GM23338 (cell line): ENCODE results near the gene EPHB3. TPM values are rescaled to one million over a fixed set of nuclear protein-coding genes. Genes with fewer than 3 reads are reported as not detected.

ENCODE experiments used
- ATAC-seq: fragments of 200-7000 bp; cut with Tn5 transposase; 3 replicates; pipeline ENCODE4 v1.9.1; 2020
- DNase-seq: peaks from one replicate; pipeline ENCODE4 v3.0.0-alpha.2; 2015; ENCODE audit warnings: low spot score
- H2AFZ ChIP-seq: fragments of 200-600 bp; sonication (generic); 2 replicates; pipeline ENCODE4 v1.8.0; 2016; ENCODE audit warnings: antibody characterized with exemption, mild to moderate bottlenecking, moderate library complexity
- H3F3A ChIP-seq: fragments of 200-600 bp; sonication (generic); replicated peaks from 2 replicates; pipeline ENCODE4 v1.8.0; 2017; ENCODE audit warnings: antibody characterized with exemption, mixed run types, low read depth
- H3K27ac ChIP-seq: fragments of 200-600 bp; sonication (generic); 2 replicates; pipeline ENCODE4 v1.6.1; 2016; ENCODE audit warnings: low read depth
- H3K27me3 ChIP-seq: fragments of 200-600 bp; sonication (generic); 2 replicates; pipeline ENCODE4 v1.8.0; 2016; ENCODE audit warnings: mild to moderate bottlenecking, mixed run types, moderate library complexity; ENCODE audit not compliant: insufficient read depth
- H3K36me3 ChIP-seq: fragments of 200-600 bp; sonication (generic); 2 replicates; pipeline ENCODE4 v1.8.0; 2016; ENCODE audit warnings: mild to moderate bottlenecking; ENCODE audit not compliant: insufficient read depth
- H3K4me1 ChIP-seq: fragments of 200-600 bp; sonication (generic); 2 replicates; pipeline ENCODE4 v1.8.0; 2016; ENCODE audit warnings: mild to moderate bottlenecking, moderate library complexity; ENCODE audit not compliant: insufficient read depth
- H3K4me2 ChIP-seq: fragments of 200-600 bp; sonication (generic); 2 replicates; pipeline ENCODE4 v1.7.1; 2017; ENCODE audit warnings: mixed run types
- H3K4me3 ChIP-seq: fragments of 200-600 bp; sonication (generic); 2 replicates; pipeline ENCODE4 v1.6.1; 2016; ENCODE audit warnings: mixed run types
- H3K79me2 ChIP-seq: fragments of 200-600 bp; sonication (generic); replicated peaks from 2 replicates; pipeline ENCODE4 v1.8.0; 2017; ENCODE audit warnings: mild to moderate bottlenecking; ENCODE audit not compliant: insufficient read depth
- H3K9me2 ChIP-seq: fragments of 200-600 bp; sonication (generic); 2 replicates; pipeline ENCODE4 v1.8.0; 2017; ENCODE audit not compliant: insufficient read depth
- H4K20me1 ChIP-seq: fragments of 200-600 bp; sonication (generic); replicated peaks from 2 replicates; pipeline ENCODE4 v1.8.0; 2017; ENCODE audit warnings: mild to moderate bottlenecking; ENCODE audit not compliant: insufficient read depth
- H3K27ac Mint-ChIP-seq: 2 replicates; pipeline ENCODE4 v1.8.0; 2020; ENCODE audit warnings: inconsistent platforms, mild to moderate bottlenecking, moderate library complexity, mixed read lengths
- H3K27me3 Mint-ChIP-seq: 3 replicates; pipeline ENCODE4 v1.8.0; 2022; ENCODE audit warnings: low read depth, mild to moderate bottlenecking, moderate library complexity, mixed read lengths, inconsistent platforms; ENCODE audit not compliant: insufficient read depth, poor library complexity
- H3K36me3 Mint-ChIP-seq: 3 replicates; pipeline ENCODE4 v1.8.0; 2021; ENCODE audit warnings: low read depth, mild to moderate bottlenecking, inconsistent platforms, moderate library complexity, mixed read lengths
- H3K4me1 Mint-ChIP-seq: 3 replicates; pipeline ENCODE4 v1.8.0; 2020; ENCODE audit warnings: mild to moderate bottlenecking, inconsistent platforms, mixed read lengths
- H3K4me3 Mint-ChIP-seq: 3 replicates; pipeline ENCODE4 v1.8.0; 2021; ENCODE audit warnings: moderate library complexity, mild to moderate bottlenecking, inconsistent platforms, mixed read lengths
- H3K9me3 Mint-ChIP-seq: 3 replicates; pipeline ENCODE4 v1.8.0; 2020; ENCODE audit warnings: moderate library complexity, mild to moderate bottlenecking, inconsistent platforms, mixed read lengths
- CREB1 ChIP-seq: fragments of 250-450 bp; sonication (Bioruptor Pico); IDR thresholded peaks from 2 replicates; pipeline ENCODE4 v1.5.0; 2020; ENCODE audit warnings: low read depth, mild to moderate bottlenecking, moderate library complexity
- EZH2 ChIP-seq: fragments of 200-600 bp; sonication (generic); IDR thresholded peaks from one replicate; pipeline ENCODE4 v1.8.0; 2017; ENCODE audit warnings: antibody characterized with exemption, mild to moderate bottlenecking, low read depth; ENCODE audit not compliant: unreplicated experiment
- EZH2phosphoT487 ChIP-seq: fragments of 200-600 bp; sonication (generic); IDR thresholded peaks from one replicate; pipeline ENCODE4 v1.8.1; 2018; ENCODE audit warnings: antibody characterized with exemption; ENCODE audit not compliant: unreplicated experiment
- NANOG ChIP-seq: IDR thresholded peaks from 2 replicates; pipeline ENCODE4 v1.6.1; 2016; ENCODE audit warnings: antibody characterized with exemption, borderline replicate concordance
- POLR2AphosphoS5 ChIP-seq: IDR thresholded peaks from 2 replicates; pipeline ENCODE4 v1.6.1; 2016; ENCODE audit warnings: antibody characterized with exemption, low read depth
- ZNF331 ChIP-seq: fragments of 250-450 bp; sonication (Bioruptor Pico); IDR thresholded peaks from 2 replicates; pipeline ENCODE4 v1.5.0; 2020; ENCODE audit warnings: low read depth, mild to moderate bottlenecking, moderate library complexity
- polyA plus RNA-seq: library from polyadenylated mRNA; unstranded; fragments of >200 nt; fragmentation: Nextera tagmentation; extraction: Ambion mirVana; gene quantifications from 2 replicates; pipeline ENCODE4 v1.2.1, GENCODE V29; 2016
- total RNA-seq: library from RNA; depleted of rRNA; stranded (reverse); fragments of >200 nt; shearing (Covaris generic); gene quantifications from 2 replicates; pipeline ENCODE4 v1.2.3, GENCODE V29; 2014
- TF ChIP-seq, protein P1 (sequence below): fragments of 250-450 bp; sonication (Bioruptor Pico); IDR thresholded peaks from 2 replicates; pipeline ENCODE4 v1.5.0; 2020; ENCODE audit warnings: mild to moderate bottlenecking, moderate library complexity
- TF ChIP-seq, protein P2 (sequence below): IDR thresholded peaks from 2 replicates; pipeline ENCODE4 v1.6.1; 2016; ENCODE audit warnings: antibody characterized with exemption

The EPHB3 gene
- total and polyA plus RNA-seq, 2 experiments from 2014 or later = 0.57 to 2.0 TPM

DNA sequence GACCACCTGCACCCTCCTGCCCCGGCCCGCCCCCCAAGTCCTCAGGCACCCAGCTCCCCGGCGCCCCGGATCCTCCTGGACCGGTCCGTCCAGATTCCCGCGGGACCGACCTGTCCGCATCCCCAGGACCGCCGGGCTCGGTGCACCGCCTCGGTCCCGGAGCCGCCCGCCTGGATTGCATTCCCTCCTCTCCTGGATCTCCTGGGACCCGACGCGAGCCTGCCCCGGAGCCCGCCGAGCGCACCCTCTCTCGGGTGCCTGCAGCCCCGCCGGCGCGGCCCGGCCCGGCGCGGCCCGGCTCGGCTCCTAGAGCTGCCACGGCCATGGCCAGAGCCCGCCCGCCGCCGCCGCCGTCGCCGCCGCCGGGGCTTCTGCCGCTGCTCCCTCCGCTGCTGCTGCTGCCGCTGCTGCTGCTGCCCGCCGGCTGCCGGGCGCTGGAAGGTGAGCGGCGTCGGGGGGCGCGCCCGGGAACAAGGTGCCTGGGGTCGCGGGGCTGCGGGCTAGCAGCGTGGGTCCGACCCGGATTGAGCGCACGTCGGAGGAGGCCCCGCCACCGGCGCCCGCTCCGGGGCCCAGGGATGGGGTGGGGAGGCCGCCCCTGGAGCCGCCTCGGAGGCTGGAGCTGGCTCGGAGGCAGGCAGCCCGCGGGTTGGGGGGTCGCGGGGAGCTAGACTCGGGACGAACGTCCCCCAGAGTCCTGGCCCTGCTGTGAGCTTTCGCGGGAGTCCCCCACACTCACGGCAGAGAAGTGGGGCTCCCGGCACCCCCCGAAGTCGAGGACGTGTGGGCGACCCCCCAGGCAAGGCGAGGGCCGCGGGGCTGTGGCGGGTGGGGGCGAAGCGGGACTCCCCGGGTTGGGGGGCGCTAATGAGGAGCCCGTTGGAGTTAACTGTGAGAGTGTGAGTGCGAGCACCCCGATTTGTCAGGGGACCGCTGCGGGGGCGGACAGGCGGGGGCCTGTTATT lies 610 bp downstream of the EPHB3 start:
- peaks cover 19% of the 10 kb centered on the region for H4K20me1 ChIP-seq
- no peak for TF ChIP-seq ZNF331 (CRISPR knock-in tag)
- TF ChIP-seq EZH2phosphoT487 = peak; percentile 83
- TF ChIP-seq POLR2AphosphoS5 = no peak
- TF ChIP-seq, protein P1, sequence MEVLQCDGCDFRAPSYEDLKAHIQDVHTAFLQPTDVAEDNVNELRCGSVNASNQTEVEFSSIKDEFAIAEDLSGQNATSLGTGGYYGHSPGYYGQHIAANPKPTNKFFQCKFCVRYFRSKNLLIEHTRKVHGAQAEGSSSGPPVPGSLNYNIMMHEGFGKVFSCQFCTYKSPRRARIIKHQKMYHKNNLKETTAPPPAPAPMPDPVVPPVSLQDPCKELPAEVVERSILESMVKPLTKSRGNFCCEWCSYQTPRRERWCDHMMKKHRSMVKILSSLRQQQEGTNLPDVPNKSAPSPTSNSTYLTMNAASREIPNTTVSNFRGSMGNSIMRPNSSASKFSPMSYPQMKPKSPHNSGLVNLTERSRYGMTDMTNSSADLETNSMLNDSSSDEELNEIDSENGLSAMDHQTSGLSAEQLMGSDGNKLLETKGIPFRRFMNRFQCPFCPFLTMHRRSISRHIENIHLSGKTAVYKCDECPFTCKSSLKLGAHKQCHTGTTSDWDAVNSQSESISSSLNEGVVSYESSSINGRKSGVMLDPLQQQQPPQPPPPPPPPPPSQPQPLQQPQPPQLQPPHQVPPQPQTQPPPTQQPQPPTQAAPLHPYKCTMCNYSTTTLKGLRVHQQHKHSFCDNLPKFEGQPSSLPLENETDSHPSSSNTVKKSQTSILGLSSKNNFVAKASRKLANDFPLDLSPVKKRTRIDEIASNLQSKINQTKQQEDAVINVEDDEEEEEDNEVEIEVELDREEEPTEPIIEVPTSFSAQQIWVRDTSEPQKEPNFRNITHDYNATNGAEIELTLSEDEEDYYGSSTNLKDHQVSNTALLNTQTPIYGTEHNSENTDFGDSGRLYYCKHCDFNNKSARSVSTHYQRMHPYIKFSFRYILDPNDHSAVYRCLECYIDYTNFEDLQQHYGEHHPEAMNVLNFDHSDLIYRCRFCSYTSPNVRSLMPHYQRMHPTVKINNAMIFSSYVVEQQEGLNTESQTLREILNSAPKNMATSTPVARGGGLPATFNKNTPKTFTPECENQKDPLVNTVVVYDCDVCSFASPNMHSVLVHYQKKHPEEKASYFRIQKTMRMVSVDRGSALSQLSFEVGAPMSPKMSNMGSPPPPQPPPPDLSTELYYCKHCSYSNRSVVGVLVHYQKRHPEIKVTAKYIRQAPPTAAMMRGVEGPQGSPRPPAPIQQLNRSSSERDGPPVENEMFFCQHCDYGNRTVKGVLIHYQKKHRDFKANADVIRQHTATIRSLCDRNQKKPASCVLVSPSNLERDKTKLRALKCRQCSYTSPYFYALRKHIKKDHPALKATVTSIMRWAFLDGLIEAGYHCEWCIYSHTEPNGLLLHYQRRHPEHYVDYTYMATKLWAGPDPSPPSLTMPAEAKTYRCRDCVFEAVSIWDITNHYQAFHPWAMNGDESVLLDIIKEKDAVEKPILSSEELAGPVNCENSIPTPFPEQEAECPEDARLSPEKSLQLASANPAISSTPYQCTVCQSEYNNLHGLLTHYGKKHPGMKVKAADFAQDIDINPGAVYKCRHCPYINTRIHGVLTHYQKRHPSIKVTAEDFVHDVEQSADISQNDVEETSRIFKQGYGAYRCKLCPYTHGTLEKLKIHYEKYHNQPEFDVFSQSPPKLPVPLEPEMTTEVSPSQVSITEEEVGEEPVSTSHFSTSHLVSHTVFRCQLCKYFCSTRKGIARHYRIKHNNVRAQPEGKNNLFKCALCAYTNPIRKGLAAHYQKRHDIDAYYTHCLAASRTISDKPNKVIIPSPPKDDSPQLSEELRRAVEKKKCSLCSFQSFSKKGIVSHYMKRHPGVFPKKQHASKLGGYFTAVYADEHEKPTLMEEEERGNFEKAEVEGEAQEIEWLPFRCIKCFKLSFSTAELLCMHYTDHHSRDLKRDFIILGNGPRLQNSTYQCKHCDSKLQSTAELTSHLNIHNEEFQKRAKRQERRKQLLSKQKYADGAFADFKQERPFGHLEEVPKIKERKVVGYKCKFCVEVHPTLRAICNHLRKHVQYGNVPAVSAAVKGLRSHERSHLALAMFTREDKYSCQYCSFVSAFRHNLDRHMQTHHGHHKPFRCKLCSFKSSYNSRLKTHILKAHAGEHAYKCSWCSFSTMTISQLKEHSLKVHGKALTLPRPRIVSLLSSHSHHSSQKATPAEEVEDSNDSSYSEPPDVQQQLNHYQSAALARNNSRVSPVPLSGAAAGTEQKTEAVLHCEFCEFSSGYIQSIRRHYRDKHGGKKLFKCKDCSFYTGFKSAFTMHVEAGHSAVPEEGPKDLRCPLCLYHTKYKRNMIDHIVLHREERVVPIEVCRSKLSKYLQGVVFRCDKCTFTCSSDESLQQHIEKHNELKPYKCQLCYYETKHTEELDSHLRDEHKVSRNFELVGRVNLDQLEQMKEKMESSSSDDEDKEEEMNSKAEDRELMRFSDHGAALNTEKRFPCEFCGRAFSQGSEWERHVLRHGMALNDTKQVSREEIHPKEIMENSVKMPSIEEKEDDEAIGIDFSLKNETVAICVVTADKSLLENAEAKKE (CRISPR knock-in tag) = no peak
- TF ChIP-seq NANOG = no peak
- TF ChIP-seq, protein P2, sequence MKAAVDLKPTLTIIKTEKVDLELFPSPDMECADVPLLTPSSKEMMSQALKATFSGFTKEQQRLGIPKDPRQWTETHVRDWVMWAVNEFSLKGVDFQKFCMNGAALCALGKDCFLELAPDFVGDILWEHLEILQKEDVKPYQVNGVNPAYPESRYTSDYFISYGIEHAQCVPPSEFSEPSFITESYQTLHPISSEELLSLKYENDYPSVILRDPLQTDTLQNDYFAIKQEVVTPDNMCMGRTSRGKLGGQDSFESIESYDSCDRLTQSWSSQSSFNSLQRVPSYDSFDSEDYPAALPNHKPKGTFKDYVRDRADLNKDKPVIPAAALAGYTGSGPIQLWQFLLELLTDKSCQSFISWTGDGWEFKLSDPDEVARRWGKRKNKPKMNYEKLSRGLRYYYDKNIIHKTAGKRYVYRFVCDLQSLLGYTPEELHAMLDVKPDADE = no peak
- no peak for TF ChIP-seq CREB1 (CRISPR knock-in tag)
- TF ChIP-seq EZH2 = peak; percentile 70
- no peaks in the 10 kb centered on the region for H3K9me2 ChIP-seq
- peaks cover 67% of the 10 kb centered on the region for H3K4me1 Mint-ChIP-seq
- H3K79me2 ChIP-seq = no peaks in the 10 kb centered on the region
- ATAC-seq (peak; percentile 7), DNase-seq (no peak)
- peaks cover 57% of the 10 kb centered on the region for H3K4me1 ChIP-seq
- peaks cover 90% of the 10 kb centered on the region for H3K27me3 Mint-ChIP-seq
- H3K36me3 Mint-ChIP-seq = no peaks in the 10 kb centered on the region
- peaks cover 95% of the 10 kb centered on the region for H3K27me3 ChIP-seq
- H3K27ac Mint-ChIP-seq = no peak overlapping the region
- H3K9me3 Mint-ChIP-seq = no peaks in the 10 kb centered on the region
- H2AFZ ChIP-seq = peak overlapping the region; percentile 69; the same call in 1 of the 2 replicates
- peak overlapping the region; percentile 59 for H3K4me3 ChIP-seq
- peak overlapping the region; percentile 74 for H3K4me3 Mint-ChIP-seq
- H3K27ac ChIP-seq = no peak overlapping the region
- peak overlapping the region; percentile 77 for H3K4me2 ChIP-seq
- H3K36me3 ChIP-seq = no peaks in the 10 kb centered on the region
- H3F3A ChIP-seq = 0 out of 2 replicates have a peak, but pooled peaks cover 3% of the 10 kb centered on the region
